GM18505 (cell line): Measurements from ENCODE around the gene TFAP2A.

ENCODE experiments used
- ATAC-seq: cut with Tn5 transposase; IDR thresholded peaks from one replicate; pipeline ENCODE4 v1.9.1; 2021; ENCODE audit not compliant: unreplicated experiment
- POLR2A ChIP-seq: IDR thresholded peaks from 4 replicates; pipeline ENCODE4 v1.6.1; 2011; ENCODE audit warnings: borderline replicate concordance; ENCODE audit not compliant: insufficient read depth, insufficient read length; ENCODE audit errors: extremely low read depth

The TFAP2A gene

GRCh38 chr6:10368861-10369260 lies 46.0 kb downstream of the TFAP2A start:
- no peak for ATAC-seq
- no peak for TF ChIP-seq POLR2A

DNA sequence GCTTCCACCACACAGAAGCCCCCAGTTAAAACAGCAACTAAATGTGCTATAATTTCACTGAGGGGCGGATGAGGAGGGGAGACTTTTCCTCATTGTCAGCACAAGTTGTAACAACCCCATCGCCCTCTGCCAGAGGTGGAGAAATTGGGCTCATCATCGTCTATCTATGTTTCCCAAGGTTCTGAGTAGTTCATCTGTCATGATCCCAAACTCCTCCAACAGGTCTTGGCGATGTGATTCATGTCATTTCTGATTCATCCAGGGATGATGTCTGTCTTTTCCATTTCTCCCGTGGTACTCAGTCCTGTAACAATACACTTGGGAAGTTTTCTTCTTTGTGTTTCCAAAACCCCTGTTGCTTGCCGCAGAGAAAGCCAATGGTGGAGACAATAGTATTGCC lies 51.0 kb downstream of the TFAP2A start:
- no peak for ATAC-seq
- no peak for TF ChIP-seq POLR2A

GRCh38 chr6:10362300-10362699 lies 52.6 kb downstream of the TFAP2A start:
- TF ChIP-seq POLR2A, result no peak
- ATAC-seq, result no peak

DNA sequence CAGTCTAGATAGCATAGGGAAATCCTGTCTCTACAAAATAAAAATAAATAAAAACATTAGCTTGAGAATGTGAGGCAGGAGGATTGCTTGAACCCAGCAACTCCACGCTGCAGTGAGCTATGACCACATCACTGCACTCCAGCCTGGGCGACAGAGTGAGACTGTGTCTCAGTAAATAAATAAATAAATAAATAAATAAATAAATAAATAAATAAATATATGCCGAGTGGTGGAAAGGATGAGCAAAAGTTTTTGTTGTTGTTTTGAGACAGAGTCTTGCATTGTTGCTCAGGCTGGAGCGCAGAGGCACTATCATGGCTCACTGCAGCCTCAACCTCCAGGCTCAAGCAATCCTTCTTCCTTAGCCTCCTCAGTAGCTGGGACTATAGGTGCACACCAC lies 53.4 kb downstream of the TFAP2A start:
- no peak for ATAC-seq
- TF ChIP-seq POLR2A, result no peak

GRCh38 chr6:10359581-10359980 lies 55.3 kb downstream of the TFAP2A start:
- TF ChIP-seq POLR2A, result no peak
- ATAC-seq, result no peak

DNA sequence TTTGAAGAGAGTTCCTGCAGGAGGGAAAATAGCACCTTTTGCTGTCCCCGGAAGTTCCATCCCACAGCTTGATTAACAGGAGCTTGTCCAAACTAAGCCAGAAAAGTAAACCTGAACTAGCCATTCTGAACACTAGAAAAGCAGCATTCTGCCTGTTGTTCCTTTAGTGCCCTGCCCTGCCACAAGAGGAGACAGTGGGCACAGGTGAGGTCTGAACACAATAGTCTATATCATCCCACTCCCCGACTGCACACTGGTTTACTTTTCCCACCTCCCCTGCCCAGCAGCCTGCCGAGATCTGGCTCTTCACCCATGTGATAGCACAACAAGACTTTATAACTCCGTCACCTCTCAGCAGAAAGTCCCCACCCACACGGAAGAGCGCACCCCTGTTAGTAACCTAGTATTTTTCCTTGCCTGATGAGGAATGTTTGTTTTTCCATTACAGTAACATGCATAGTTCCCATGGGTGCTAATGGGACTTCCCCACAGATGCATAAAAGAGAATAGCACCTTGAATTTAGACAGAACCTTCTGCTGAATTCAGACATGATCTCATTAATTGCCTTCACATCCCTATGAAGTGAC lies 59.7 kb downstream of the TFAP2A start:
- TF ChIP-seq POLR2A, result no peak
- ATAC-seq, result no peak

GRCh38 chr6:10351791-10352190 lies 63.1 kb downstream of the TFAP2A start:
- no peak for ATAC-seq
- no peak for TF ChIP-seq POLR2A

DNA sequence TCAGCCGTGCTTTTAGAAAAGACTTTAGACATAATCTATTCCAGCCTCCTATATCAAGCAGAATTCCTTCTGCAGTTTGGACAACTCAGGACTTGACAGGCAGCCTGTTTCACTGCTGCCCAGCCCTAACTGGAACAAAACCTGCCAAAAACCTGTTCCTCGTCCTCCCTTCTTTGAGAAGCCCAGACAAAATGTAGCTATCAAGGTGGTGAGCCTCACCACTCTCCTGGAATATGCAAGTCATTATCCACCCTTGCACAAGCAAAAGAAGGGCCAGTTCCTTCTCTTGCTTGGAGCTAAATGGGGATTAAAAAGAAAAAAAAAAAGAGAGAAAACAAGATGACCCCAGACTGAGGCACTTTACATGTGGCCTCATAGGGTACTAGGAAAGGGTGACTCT lies 64.2 kb downstream of the TFAP2A start:
- TF ChIP-seq POLR2A, result no peak
- ATAC-seq, result no peak

DNA sequence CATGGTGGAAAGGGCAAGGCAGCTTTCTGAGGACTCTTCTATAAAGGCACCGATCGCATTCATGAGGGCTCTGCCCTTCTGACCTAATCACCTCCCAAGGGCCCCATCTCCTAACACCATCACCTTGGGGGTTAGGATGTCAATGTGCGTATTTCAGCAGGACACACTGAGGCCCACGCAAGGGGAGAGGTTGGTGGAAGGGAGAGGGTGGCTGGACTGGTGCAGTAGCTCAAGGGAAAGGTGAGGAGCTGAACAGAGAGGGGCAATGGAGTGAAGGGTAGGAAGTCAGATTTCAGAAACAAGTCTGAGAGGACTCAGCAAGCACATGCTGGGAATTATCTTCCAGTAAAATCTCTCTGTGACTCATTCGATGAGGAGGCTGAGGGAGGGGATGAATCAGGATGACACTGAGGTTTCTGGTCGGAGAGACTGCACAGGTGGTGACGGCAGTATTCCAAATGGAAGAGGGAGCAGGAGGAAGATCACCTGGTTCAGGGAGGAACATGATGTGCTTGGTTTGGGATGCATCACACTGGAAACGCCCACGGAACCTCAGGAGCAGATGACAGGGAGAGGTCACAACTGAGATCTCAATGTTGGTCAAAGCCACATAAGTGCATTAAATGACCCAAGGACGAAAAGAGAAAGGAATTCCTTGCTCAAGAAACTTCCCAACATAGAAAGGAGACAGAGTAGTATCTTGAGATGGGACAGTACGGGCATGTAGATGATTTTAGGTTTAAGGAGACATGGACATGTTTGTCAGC lies 67.1 kb downstream of the TFAP2A start:
- no peak for TF ChIP-seq POLR2A

More for the DNA sequence above, 67.1 kb downstream of the TFAP2A start:
- no peak for ATAC-seq
